Activated CD4-positive, alpha-beta T cell treated with anti-CD3 and anti-CD28 coated beads, Interleukin-10, Interleukin-2, amounts not matched to agents 100 ng/mL and 50 ng/mL, durations not matched to agents 16 hours and 8 hours (primary cell): ENCODE results near the gene RIC1.
"Not testable (repeated sequence)": the region's sequence is repeated elsewhere in the genome, so short reads cannot be mapped to it uniquely, and the experiment has no call there.

ENCODE experiments used
- DNase-seq: peaks from one replicate; pipeline ENCODE4 v3.0.0-alpha.2; 2020

The RIC1 gene

DNA sequence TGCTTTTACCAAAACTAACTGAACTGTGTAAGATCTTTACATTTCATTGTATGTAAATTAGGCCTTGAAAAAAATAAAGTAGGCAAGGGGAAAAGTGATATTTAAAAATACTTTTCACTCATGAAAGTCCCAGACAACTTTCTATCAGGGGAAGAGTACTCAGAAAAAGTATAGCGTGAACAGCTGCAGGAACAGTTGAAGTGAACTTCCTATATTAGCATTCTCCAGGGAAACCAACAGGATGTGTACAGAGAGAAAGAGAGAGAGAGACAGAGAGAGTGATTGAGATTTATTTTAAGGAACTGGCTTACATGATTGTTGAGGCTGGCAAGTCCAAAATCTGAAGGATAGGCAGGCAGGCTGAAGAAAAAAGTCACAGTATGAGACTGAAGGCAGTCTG is 162.0 kb downstream of the RIC1 start:
- no peak for DNase-seq

DNA sequence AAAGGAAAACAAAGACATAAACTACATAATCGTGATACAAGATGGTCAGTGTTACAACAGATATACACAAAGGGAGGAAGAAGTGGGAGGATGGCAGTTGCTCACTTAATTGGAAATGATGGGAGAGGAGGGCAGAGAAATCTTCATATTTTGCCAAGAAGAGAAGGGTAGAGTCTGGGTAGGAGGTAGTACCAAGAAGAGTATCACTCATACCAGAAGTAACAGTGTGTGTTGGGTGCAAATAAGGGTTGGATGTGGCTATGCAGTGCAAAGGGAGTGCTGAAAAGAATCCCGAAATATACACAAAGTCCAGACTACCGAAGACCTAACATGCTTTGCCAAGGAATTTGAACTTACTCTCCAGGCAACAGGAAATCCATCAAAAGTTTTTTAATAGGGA is 163.0 kb downstream of the RIC1 start:
- no peak for DNase-seq

DNA sequence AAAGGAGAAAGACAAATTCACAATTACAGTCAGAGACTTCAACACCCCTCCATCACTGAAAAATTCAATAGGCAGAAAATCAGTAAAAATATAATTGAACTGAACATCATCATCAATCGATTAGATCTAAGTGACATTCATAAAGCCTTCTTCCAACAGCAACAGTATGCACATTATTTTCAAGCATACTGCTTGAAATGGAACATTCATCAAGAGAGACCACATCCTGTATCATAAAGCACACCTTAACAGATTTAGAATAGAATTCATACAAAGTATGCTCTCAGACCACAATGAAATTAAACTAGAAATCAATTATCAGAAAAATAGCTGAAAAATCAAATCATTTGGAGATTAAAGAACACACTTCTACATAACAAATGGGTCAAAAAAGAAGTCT is 164.9 kb downstream of the RIC1 start:
- no peak for DNase-seq

DNA sequence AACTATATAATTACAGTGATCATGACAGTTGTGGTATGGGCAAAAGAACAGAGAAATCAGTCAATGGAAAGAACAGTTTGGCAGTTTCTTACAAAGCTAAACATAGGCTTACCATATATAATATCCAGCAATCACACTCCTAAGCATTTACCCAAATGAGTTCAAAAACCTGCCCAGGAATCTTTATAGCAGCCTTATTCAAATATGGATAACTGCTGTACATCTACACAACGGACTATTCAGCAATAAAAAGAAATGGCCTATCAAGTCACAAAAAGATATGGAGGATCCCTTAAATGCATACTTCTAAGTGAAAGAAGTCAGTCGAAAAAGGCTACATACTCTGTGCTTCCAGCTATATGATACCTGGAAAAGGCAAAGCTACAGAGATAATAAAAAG is 167.4 kb downstream of the RIC1 start:
- DNase-seq: no peak

DNA sequence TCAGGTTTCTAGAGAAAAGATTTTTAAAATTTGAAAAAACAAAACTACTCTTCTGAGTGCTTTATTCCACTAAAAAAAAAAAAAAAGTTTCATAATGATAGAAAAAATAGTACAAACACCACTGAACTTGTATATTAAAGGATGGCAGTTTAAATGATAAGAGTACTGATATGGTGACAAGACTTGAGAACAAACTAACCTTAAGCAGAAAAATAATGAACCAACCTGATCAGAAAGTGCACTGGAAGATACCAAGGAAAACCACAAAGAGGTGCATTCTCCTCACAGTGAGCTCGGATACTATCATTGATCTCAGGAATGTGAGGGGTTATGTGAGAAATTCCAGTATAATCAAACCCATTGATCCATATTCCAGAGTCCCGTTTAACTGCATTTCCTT is 169.7 kb downstream of the RIC1 start:
- no peak for DNase-seq

DNA sequence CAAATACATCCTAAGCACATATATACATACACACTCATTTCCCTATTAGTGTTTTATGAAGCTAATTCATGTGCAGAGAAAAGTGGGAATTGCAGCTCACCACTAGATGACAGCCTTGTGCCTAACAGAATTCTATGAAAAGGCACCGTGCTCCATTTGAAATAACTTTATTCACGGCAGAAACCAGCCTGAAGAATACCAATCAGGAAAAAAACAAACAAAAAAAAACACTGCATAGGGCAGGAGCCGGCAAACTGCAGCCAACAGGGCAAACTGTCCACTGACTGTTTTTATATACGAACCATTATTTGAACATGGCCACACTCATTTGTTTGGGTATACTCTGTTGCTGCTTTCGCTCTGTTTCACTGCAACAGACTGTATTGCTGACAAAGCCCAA is 170.4 kb downstream of the RIC1 start:
- peak; percentile 26 for DNase-seq

DNA sequence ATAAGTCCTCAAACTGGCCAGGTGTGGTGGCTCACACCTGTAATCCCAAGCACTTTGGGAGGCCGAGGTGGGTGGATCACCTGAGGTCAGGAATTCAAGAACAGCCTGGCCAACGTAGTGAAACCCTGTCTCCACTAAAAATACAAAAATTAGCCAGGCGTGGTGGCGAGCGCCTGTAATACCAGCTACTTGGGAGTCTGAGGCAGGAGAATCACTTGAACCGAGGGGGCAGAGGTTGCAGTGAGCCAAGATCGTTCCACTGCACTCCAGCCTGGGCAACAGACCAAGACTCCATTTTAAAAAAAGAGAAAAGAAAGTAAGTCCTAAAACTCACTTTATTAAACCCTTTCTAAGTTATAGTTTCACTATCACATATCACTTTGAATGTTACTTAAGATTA is 171.5 kb downstream of the RIC1 start:
- not testable (repeated sequence) for DNase-seq

DNA sequence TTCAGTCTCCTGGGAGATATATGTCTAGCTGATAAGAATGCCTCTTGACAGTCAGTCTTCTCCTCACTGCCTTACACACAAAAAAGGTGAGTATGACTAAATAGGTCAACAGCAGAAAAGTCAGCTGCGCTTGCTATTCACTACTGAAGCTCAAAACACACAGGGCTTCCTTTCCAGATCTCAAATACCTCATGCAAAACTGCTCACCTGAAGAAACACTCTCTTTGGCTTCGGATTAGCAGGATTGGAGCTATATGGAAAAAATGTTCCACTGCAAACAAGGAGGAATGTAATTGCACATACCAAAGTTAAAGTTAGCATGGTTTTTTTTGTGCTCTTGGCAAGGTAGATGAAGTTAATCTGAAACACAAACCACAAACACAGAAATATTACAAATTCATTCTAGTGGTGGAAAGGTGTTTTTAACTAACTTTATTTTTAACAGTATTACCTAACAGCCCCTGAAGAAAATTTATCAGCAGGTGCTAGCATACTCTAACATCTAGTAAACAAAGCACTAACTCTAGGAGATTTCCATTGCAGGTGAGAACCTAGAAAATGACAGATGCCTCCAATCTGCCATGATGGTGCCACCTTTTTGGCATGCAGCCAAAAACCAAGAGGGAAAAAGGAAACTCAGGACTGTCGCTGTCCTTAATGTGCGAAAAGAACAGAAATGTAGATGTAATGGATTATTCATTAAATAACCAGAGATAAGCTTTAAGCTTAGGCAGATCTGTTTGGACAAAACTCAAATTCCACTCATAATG is 172.2 kb downstream of the RIC1 start:
- peak; percentile 16 for DNase-seq

DNA sequence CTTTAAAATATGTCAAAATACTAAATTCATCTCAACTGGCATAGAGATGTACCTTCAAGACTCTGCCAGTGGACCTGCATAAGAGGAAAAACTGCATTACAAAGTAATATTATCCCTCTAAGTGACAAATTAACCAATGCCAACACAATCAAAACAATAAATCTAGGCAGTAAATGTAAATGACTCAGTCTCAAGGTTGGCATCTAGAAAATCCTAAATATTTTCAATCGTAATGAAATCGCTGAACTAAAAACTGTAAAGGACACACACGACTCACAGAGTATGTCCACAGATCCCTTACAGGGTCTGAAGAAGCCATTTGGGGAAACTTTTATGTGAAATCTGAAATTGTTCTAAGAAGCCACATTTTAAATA is 172.8 kb downstream of the RIC1 start:
- DNase-seq: no peak

DNA sequence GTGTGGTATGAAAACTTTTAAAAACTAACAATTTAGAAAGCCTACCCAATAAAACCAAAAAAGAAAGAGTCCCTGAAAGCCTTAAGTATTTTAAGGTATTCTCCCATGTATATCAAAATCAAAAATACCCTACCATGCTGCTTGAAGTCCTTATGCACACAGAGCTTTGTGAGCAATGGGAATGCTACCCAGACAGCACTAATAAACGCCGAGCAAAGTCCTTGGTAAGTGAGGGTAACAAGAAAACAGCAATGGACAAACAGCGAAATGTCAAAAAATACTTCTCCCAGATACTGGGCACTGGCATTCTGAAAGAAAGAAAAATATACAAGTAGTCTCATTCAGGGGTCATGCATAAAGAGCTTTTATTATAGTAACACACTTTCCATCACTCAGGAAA is 176.6 kb downstream of the RIC1 start:
- DNase-seq: no peak

DNA sequence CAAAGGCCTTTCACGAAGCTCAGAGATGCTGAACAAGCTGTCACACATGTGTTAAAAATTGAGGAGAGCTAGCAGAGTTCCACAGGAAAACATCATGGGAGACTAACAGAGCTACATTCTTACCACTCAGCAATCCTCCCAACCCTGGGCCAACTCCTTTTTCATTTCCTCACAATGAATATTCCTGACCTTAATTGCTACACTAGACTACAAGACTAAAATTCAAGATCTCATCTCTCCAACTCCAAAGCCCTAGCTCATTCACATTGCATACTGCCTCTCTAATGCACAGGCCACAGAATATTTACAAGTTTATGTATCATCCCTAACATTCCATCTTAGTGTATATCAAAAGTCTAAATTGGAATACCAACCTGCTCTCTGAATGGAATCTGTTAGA is 182.8 kb downstream of the RIC1 start:
- DNase-seq: no peak

DNA sequence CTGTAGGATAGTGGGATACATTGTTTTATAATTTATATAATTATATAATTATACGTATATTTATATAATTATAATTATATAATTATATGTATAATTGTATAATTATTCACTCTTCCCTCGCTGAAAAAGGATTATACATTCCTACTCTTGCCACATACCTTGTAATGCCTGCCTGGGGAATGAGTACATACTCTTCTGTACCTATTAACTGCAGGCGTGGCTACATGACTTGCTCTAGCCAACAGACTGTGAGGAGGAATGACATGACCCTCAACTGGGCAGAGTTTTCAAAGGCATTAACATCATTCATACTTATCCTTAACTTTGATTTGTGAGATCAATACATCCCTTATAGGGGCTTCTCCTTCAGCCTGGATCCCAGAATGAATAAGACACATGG is 184.9 kb downstream of the RIC1 start:
- no peak for DNase-seq

DNA sequence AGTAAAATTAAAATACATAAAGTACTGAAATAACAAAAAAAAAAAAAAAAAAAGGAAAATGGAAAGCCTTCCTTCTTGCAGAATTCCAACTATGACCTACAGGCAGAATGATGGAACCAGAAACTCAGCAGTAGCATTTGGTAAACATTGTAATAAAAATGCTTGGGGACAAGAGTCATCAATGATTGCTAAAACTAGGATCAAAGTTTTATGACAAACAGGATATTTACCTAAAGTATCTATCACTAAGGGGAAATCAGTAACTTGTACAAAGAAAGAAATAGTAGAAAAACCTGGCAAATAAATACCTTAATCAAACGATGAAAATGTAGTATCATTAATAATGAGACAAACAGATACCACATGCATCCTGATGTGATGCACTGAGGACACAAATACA is 186.6 kb downstream of the RIC1 start:
- no peak for DNase-seq

DNA sequence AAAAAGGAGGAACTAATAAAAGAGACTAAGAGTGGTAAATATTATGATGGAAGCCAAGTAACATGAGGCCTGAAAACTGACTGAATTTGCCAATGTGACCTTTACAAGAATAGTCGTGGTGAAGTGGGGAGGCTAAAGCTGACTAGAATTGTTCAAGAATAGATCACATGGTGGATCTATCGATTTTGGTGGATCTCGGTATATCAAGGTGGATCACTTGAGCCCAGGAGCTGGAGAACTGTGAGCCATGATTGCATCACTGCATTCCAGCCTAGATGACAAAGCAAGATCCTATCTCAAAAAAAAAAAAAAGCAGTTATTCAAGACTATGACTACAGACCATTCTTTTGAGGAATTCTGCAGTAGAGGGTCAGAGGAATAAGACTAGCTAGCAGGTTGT is 189.0 kb downstream of the RIC1 start:
- no peak for DNase-seq

DNA sequence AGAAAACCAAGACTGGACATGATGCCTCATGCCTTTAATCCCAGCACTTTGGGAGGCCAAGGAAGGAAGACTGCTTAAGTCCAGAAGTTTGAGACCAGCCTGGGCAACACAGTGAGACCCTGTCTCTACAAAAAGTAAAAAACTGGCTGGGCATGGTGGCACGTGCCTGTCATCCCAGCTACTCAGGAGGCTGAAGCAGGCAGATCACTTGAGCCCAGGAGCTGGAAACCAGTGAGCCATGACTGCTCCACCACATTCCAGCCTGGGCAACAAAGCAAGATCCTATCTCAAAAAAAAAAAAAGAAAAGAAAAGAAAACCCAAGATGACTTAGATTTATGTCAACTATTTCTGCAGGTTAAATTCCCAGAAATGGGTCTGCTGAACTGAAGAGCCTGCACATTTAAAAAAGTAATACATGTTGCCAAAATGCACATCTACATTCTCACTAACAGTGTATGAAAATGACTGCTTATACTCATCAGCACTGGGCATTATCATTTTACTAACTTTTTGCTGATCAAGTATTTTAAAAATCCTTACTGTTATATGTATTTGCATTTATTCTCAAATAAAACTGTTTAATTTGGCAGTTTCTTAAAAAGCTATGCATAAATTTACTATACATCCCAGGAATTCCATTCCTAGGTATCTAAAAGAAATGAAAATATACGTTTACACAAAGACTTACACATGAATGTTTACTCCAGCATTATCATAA is 189.7 kb downstream of the RIC1 start:
- no peak for DNase-seq

DNA sequence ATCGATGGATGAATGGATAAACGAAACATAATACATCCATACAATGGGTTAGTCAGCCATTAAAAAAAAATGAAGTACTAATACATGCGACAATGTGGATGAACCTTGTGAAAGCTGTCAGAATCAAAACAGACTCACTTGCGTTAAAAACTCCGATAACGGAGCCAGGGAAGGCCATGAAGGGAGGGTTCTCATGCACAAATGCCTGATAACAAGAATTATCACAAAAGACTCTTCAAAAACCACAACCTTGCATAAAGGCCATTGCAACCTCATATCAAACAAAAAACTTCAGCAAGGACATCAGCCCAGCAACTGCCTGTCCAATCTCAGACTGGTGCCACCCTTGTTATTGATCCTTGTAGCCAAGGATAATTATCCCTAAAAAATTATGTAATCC is 190.3 kb downstream of the RIC1 start:
- no peak for DNase-seq

DNA sequence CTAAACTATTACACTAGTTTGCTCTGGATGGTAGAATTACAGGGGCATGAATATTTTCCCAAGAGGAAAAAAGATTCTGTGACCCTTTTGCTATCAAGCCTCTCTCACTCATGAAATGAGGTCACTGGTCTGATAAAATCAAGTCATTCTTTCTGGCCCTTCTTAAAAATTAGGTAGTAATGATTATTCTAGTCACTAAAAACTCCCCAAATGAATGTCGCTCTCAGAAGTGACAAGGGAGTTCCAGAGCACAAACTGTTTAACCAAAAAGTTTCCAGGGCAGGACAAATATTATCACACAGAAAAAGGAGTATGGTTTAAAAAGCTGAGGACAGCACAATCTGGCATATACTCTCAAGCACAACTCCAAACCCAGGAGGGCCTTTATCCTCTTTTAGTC is 191.5 kb downstream of the RIC1 start:
- DNase-seq: peak; percentile 30

DNA sequence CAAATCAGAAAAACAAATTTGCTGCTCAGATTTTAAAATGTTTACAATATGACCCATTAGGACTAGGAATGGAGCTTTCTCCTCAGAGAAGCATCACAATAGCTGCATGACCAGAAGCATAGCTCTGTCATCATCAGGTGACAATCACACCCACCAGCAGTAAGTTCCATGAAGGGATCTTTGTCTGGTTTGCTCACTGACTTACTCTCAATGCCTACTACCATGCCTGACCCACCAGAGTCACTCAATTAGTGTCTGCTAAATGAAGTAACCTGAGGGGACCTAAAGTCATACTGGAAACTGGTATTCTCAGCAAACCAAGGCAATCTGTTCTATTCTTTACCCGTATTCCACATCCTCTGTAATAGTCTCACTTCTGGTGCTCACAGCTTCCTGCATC is 196.3 kb downstream of the RIC1 start:
- DNase-seq: no peak
